Osteoblast (primary cell): ENCODE data around the gene SRRM5. TPM values are rescaled to one million over a fixed set of nuclear protein-coding genes. Genes with fewer than 3 reads are reported as not detected.
"Not testable (repeated sequence)": the region's sequence is repeated elsewhere in the genome, so short reads cannot be mapped to it uniquely, and the experiment has no call there.

ENCODE experiments used
- DNase-seq: peaks from one replicate; pipeline ENCODE4 v3.0.0; 2011; ENCODE audit warnings: low spot score, mixed read lengths; ENCODE audit not compliant: insufficient read length; ENCODE audit errors: missing footprints
- H2AFZ ChIP-seq: 2 replicates; pipeline ENCODE4 v1.6.0; 2011; ENCODE audit warnings: mild to moderate bottlenecking, low read length
- H3K27ac ChIP-seq: 2 replicates; pipeline ENCODE4 v1.5.1; 2011; ENCODE audit warnings: mild to moderate bottlenecking, low read depth, low read length, moderate library complexity
- H3K27me3 ChIP-seq: 2 replicates; pipeline ENCODE4 v1.6.0; 2012; ENCODE audit warnings: mild to moderate bottlenecking, control low read depth, inconsistent platforms, low read length, moderate library complexity; ENCODE audit not compliant: insufficient read depth
- H3K36me3 ChIP-seq: 2 replicates; pipeline ENCODE4 v1.5.1; 2011; ENCODE audit warnings: mild to moderate bottlenecking, low read length, control low read depth, moderate library complexity; ENCODE audit not compliant: insufficient read depth
- H3K4me1 ChIP-seq: 2 replicates; pipeline ENCODE4 v1.5.1; 2011; ENCODE audit warnings: mild to moderate bottlenecking, low read length, control low read depth, moderate library complexity; ENCODE audit not compliant: insufficient read depth
- H3K4me2 ChIP-seq: 2 replicates; pipeline ENCODE4 v1.6.0; 2011; ENCODE audit warnings: mild to moderate bottlenecking, low read length; ENCODE audit not compliant: insufficient read depth
- H3K4me3 ChIP-seq: fragments of 200-600 bp; sonication (generic); 3 replicates; pipeline ENCODE4 v1.5.1; 2012; ENCODE audit warnings: mild to moderate bottlenecking, low read length, inconsistent platforms; ENCODE audit not compliant: insufficient read depth
- H3K79me2 ChIP-seq: 2 replicates; pipeline ENCODE4 v1.6.0; 2012; ENCODE audit warnings: mild to moderate bottlenecking, low read length, control low read depth, inconsistent platforms; ENCODE audit not compliant: insufficient read depth
- H3K9me3 ChIP-seq: 2 replicates; pipeline ENCODE4 v1.5.1; 2011; ENCODE audit warnings: low read depth, low read length, control low read depth
- H4K20me1 ChIP-seq: 2 replicates; pipeline ENCODE4 v1.6.0; 2012; ENCODE audit warnings: mild to moderate bottlenecking, low read length, control low read depth; ENCODE audit not compliant: insufficient read depth
- CTCF ChIP-seq: IDR thresholded peaks from 2 replicates; pipeline ENCODE4 v1.5.1; 2011; ENCODE audit warnings: mild to moderate bottlenecking, low read depth, low read length, moderate library complexity; ENCODE audit errors: extremely low read depth
- total RNA-seq: library from RNA; depleted of rRNA; stranded (reverse); fragments of >200 nt; gene quantifications from 2 replicates; pipeline ENCODE4 v1.2.3, GENCODE V29; 2012

The SRRM5 gene
- total RNA-seq, 1 donor: under 0.01 TPM

- Histone ChIP-seq H3K79me2 (no peaks in the 10 kb centered on the region), H3K4me1 (no peaks in the 10 kb centered on the region), H3K36me3 (peaks cover 60% of the 10 kb centered on the region), H4K20me1 (peaks cover 3% of the 10 kb centered on the region), H2AFZ (no peak overlapping the region), H3K4me2 (no peak overlapping the region), H3K4me3 (no peak overlapping the region), H3K27ac (no peak overlapping the region), H3K9me3 (no peaks in the 10 kb centered on the region), H3K27me3 (no peaks in the 10 kb centered on the region)
- no peak for DNase-seq
- no peak for TF ChIP-seq CTCF
Observed at GRCh38 chr19:43649514-43649913, 37.6 kb downstream of the SRRM5 start.

DNA sequence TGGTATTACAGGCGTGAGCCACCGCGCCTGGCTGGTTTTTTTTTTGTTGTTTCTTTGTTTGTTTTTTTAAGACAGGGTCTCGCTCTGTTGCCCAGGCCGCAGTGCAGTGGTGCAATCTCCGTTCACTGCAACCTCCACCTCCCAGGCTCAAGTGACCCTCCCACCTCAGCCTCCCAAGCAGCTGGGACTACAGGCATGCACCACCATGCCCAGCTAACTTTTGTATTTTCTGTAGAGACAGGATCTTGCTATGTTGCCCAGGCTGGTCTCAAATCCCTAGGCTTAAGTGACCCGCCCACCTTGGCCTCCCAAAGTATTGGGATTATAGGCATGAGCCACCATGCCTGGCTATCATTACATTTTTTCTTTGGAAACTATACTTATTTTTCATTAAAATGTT lies 38.4 kb downstream of the SRRM5 start:
- not testable (repeated sequence) for H3K27me3 ChIP-seq, H3K9me3 ChIP-seq, H3K4me3 ChIP-seq, DNase-seq, H3K79me2 ChIP-seq, H3K4me1 ChIP-seq, H3K4me2 ChIP-seq, H4K20me1 ChIP-seq, H3K27ac ChIP-seq, H2AFZ ChIP-seq
- peaks cover 67% of the 10 kb centered on the region for H3K36me3 ChIP-seq

DNA sequence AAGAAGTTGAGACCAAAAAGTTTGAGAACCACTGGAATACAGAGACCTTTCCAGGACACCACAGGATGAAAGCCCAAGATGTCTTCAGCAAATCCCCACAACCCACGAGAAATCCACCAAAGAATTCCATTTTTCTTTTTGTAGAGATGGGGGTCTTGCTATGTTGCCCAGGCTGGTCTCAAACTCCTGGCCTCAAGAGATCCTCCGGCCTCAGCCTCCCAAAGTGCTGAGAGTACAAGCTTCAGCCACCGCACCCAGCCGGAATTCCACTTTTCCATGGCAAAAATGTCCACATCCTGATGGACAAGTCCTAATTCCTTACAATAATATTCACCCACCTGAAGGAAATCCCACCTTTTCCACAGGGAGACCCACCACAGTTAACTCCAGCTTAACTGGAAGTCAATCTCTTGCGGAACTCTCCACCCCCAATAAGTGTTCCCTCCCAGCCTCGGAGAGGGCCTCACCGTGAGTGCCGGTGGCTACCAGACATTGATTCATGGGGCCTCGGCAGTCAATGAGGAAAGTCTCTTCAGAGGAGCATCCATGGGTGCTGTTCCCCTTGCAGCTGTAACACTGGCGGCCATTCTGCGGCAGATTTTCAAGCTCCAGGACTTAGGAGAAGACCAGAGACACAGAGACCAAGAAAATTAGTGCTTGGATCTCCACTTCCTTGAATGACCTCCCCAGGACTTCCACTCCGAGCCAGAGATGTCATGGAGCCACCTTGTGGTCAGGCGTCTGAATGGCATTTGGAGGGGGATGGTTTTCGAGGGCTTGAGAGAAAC lies 40.1 kb downstream of the SRRM5 start:
- H3K4me1 ChIP-seq: no peaks in the 10 kb centered on the region
- H3K36me3 ChIP-seq: peaks cover 81% of the 10 kb centered on the region
- peak; percentile 74 for TF ChIP-seq CTCF
- DNase-seq: peak; percentile 92
- H3K4me3 ChIP-seq: no peak overlapping the region
- no peak overlapping the region for H3K27ac ChIP-seq
- no peak overlapping the region for H3K4me2 ChIP-seq
- no peaks in the 10 kb centered on the region for H3K9me3 ChIP-seq
- peak overlapping the region; percentile 56 for H2AFZ ChIP-seq
- peaks cover 3% of the 10 kb centered on the region for H4K20me1 ChIP-seq
- no peaks in the 10 kb centered on the region for H3K79me2 ChIP-seq
- H3K27me3 ChIP-seq: no peaks in the 10 kb centered on the region

DNA sequence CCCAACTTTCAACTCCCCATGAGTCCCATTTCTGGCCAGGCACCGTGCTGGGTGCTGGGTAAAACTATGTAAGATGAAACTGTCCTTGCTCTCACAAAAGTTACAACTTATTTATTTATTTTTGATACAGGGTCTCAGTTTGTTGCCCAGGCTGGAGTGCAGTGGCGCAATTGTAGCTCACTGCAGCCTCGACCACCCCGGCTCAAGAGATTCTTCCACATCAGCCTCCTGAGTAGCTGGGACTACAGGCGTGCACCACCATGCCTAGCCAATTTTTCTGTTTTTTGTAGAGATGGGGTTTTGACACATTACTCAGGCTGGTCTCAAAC lies 40.6 kb downstream of the SRRM5 start:
- Histone ChIP-seq H3K4me2 (no peak overlapping the region), H4K20me1 (peaks cover 8% of the 10 kb centered on the region), H3K9me3 (no peaks in the 10 kb centered on the region), H2AFZ (no peak overlapping the region), H3K27me3 (no peaks in the 10 kb centered on the region), H3K4me1 (no peaks in the 10 kb centered on the region), H3K4me3 (no peak overlapping the region), H3K27ac (no peak overlapping the region), H3K79me2 (peaks cover 5% of the 10 kb centered on the region), H3K36me3 (peaks cover 82% of the 10 kb centered on the region)
- no peak for DNase-seq
- no peak for TF ChIP-seq CTCF
